Nucleus accumbens (tissue), 56 donors: ENCODE results near the gene DDI1.

ENCODE experiments used
- DNase-seq, 56 donors: peaks; one replicate each; lab custom pipeline; 2025; lab: John Stamatoyannopoulos, UW

The DDI1 gene

DNA sequence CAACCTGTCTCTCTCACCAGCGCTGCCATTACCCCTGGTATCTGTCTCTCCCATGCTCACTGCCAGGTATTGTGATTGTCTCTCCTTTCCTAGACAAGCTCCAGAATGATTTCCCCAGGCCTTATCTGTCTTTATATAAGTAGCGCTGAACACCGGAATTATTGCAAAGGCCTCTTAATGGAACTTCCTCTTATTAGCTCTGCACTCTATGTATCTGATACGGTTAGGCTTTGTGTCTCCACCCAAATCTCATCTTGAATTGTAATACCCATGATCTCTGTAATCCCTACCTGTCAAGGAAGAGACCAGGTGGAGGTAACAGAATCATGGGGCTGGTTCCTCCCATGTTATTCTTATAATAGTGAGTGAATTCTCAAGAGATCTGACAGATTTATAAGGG lies 39.3 kb downstream of the DDI1 start:
- DNase-seq: no peak

DNA sequence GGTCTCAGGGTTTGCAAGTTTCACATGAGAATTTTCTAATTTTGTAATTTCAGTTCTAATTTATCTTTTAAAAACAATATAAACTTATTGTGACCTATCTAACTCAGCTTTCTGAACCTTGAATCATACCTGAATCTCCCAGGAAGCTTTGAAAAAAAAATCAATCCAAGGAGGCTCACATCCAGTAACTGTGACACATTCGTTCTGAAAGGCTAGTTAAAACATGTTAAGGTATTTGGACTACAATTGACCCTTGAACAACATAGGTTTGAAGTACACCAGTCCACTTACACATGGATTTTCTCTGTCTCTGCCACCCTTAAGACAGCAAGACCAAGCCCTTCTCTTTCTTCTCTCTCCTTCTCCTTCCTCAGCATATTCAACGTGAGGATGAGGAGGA lies 40.0 kb downstream of the DDI1 start:
- DNase-seq: no peak

DNA sequence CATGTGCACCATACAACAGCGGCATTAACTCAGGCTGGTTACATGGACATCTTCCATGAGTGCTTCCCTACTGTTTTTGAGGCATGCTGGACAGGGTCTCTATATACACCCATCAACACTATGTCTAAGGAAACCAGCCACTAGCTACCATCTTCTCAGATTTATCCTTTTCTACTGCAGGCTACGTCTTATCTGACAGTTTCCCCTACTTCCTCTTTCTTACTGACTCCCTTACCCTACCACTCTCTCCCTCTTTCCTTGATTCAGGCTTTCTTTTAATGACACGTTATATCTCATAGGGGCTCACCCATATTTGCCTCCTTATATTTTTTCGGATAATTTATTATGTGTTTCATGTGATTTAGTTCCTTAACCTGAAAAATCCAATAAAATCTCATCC lies 41.8 kb downstream of the DDI1 start:
- no peak for DNase-seq

DNA sequence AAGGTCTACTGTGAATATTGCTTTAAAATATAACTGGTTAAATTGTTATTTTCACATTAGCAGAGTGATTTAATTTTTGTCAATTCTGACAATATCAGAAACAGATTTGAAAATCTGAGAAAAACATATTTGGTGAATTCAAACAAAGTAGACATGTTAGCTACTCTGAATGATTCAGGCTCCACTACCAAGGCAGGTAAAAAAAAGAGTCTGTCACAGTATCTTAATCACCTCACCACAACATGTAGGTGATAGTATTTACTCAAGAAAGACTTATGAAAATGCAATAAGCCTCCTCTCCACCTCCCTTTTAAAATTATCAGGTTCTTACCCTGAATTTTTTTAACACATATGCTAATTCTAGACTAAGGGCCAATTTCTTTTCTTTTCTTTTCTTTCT lies 42.6 kb downstream of the DDI1 start:
- DNase-seq: no peak

DNA sequence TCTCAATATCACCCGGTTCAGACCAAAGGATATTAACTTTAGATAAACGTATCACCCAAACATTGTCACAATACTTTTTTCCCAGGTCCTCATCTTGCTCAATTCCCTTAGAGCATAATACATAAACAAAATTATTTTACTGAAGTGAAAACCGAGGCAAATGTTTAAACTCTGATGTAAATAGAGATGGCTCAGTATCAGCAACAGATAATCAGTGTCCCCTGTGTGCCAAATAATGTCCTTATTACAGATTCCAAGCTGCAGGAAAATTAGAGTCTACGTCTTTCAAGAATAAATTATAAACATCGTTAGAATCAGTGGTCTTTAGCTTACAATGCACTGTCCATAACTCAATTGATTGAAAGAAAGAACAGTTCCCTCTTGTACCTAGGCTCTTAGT lies 50.2 kb downstream of the DDI1 start:
- DNase-seq: no peak
